Measurements from ENCODE around the gene DOC2A.
"Not testable (repeated sequence)": the region's sequence is repeated elsewhere in the genome, so short reads cannot be mapped to it uniquely, and the experiment has no call there.

The DOC2A gene

DNA sequence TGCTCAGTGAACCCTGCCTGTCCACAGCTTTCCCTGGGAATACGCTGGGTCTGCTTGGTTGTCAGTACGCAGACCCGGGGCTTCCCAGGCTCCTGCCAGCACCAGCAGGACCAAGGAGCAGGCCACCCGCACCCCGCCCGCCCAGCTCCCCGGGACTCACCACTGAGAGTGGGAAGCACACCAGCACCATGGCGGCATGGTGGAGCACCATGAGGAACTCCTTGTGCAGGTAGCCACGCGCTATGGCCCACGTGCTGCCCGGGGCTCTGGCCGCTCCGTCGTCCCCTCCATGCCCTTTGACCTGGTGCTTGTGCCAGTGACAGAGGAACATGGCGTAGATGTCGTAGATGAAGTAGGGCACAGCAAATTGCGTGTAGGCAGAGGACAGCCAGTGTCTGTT, 15.6 kb upstream of the DOC2A start:
- H3K4me3 ChIP-seq (ENCODE audit: low read depth, low read length): no peak overlapping the region
- TF ChIP-seq, protein P1, sequence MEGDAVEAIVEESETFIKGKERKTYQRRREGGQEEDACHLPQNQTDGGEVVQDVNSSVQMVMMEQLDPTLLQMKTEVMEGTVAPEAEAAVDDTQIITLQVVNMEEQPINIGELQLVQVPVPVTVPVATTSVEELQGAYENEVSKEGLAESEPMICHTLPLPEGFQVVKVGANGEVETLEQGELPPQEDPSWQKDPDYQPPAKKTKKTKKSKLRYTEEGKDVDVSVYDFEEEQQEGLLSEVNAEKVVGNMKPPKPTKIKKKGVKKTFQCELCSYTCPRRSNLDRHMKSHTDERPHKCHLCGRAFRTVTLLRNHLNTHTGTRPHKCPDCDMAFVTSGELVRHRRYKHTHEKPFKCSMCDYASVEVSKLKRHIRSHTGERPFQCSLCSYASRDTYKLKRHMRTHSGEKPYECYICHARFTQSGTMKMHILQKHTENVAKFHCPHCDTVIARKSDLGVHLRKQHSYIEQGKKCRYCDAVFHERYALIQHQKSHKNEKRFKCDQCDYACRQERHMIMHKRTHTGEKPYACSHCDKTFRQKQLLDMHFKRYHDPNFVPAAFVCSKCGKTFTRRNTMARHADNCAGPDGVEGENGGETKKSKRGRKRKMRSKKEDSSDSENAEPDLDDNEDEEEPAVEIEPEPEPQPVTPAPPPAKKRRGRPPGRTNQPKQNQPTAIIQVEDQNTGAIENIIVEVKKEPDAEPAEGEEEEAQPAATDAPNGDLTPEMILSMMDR (IDR thresholded peaks at IDR 0.05; ENCODE audit: borderline replicate concordance, insufficient read depth, low read depth, low read length): no peak

DNA sequence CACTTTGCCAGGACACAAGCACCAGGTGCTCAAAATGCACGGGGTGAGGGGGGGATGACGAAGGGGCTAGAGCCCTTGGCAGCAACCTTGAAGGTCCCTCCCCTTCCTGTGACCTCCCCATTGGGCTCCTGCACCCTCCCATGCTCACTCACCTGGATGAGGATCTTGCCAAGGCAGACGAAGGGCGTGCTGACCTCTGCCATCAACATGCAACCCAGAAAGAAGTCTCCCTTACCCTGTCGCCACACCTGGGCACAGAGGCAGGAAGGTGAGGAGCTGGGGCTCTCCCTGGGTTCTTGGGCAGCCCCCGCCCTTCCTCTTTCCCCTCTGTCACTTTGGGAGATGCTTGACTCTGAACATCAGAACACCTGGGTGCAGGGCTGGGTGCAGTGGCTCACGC, 14.7 kb upstream of the DOC2A start:
- no peak overlapping the region for H3K4me3 ChIP-seq (ENCODE audit: low read depth, low read length)
- TF ChIP-seq, protein P1 (IDR thresholded peaks at IDR 0.05; ENCODE audit: borderline replicate concordance, insufficient read depth, low read depth, low read length): no peak

DNA sequence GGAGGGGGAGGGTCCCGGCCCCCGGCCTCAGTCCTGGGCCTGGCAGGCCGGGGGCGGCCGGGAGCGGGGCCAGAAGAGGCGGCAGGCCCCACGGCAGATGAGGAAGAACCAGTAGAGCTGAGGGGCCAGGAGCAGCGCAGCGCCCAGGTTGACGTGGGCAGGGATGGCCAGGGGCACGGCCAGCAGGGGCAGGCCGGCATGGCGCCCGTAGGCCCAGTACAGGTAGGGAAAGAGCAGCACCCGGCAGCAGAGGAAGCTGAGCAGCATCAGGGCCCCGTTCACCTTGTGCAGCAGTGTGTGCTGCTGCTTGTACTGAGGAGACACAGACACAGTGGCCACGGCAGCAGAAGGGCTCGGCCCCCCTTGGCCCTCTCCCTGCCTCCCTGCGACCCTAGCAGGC, 14.3 kb upstream of the DOC2A start:
- no peak overlapping the region for H3K4me3 ChIP-seq (ENCODE audit: low read depth, low read length)
- TF ChIP-seq, protein P1 (IDR thresholded peaks at IDR 0.05; ENCODE audit: borderline replicate concordance, insufficient read depth, low read depth, low read length): no peak

DNA sequence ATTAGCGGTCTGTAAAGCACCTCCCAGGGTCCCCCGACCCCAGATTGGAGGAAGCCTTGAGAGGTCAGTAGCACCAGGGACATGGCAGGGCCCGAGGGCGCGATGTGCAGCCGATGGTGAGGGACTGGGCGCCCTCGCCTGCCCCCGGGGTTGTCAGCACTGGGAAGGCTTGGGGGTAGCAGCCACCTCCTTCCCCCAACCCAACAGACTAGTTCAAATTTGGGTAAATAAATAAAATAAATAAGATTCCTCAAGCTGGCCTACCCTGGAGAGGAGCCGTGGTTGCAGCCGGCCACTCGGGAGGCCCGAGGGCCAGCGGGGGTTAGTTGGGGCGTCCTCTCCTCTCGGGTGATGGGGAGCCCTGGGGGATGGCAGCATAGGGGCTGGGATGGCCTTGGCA, 13.6 kb upstream of the DOC2A start:
- TF ChIP-seq, protein P1 (IDR thresholded peaks at IDR 0.05; ENCODE audit: borderline replicate concordance, insufficient read depth, low read depth, low read length): no peak
- no peak overlapping the region for H3K4me3 ChIP-seq (ENCODE audit: low read depth, low read length)

DNA sequence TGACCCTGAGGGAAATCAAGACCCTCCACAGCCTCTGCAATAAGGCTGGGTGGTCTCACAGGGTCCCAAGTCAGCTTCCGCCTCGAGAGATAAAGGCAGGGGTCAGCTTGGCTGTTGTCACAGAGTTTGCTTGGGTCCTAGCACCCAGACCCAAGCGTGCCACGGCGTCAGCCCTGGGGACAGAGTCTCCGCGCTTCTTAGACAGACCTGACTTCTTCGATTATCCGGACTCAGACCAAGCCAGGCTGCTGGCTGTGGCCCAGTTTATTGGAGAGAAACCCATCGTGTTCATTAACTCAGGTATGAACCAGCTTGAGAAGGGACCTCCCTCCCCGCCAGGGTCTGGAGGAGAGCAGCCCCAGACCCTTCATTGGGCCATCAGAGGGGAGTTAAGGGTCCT, 12.8 kb upstream of the DOC2A start:
- TF ChIP-seq, protein P1 (IDR thresholded peaks at IDR 0.05; ENCODE audit: borderline replicate concordance, insufficient read depth, low read depth, low read length): no peak

DNA sequence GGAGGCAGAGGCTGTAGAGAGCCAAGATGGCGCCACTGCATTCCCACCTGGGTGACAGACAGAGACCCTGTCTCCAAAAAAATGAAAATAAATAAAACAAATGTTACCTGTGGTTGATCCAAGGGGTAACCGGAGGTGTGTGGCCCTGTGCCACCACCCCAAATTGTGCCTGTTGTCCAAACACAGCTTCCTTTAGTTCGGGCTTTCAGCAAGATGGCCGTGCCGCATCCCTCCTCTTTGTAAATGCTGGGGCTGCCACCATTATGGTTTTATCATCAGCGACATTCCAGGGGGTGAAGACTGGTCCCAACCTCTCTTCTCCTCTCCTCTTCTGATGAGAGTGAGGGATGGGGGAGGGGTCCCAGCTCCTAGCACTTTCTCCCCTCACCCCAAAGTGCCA, 12.1 kb upstream of the DOC2A start, which contains the start of gene C16orf92:
Gene C16orf92, plus strand, starts transcription at position 312 of the 400 bp plus-strand sequence. CDS start 143 bp downstream, outside the sequence.
- TF ChIP-seq, protein P1 (IDR thresholded peaks at IDR 0.05; ENCODE audit: borderline replicate concordance, insufficient read depth, low read depth, low read length): no peak
- no peak within 1 kb of the TSS for H3K4me3 ChIP-seq (ENCODE audit: low read depth, low read length)

More for the DNA sequence above, 12.8 kb upstream of the DOC2A start:
- H3K4me3 ChIP-seq (ENCODE audit: low read depth, low read length): no peak overlapping the region

DNA sequence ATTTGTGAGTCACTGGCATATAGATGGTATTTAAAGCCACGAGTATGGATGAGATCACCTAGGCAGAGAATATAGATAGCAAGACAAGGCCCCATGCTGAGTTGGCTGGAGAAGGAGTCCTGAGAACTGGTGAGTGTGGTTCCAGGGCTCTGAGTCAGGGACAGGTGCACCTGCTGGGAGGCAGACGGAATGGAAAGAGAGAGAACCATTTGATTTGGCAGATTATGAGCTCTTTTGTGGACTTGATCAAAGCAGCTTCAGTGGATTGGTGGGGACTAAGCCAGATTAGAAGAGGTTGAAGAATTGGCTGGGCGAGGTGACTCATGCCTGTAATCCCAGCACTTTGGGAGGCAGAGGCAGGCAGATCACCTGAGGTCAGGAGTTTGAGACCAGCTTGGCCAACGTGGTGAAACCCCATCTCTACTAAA, 7.9 kb upstream of the DOC2A start:
- H3K4me3 ChIP-seq (ENCODE audit: low read depth, low read length): no peak overlapping the region
- TF ChIP-seq, protein P1 (IDR thresholded peaks at IDR 0.05; ENCODE audit: borderline replicate concordance, insufficient read depth, low read depth, low read length): no peak

DNA sequence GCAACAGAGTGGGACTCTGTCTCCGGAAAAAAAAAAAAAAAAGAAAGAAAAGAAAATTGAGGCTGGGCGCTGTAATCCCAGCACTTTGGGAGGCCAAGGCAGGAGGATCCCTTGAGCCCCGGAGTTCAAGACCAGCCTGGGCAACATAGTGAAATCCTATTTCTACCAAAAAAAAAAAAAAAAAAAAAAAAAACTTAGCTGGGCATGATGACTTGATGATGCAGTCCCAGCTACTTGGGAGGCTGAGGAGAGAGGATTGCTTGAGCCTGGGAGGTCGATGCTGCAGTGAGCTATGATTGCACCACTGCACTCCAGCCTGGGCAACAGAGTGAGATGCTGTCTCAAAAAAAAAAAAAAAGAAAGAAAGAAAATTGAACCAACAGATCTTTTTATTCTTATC, 7.1 kb upstream of the DOC2A start:
- H3K4me3 ChIP-seq (ENCODE audit: low read depth, low read length): not testable (repeated sequence)

Measured in GM12875 (cell line).